Liver (tissue), 9 donors: ENCODE data around the gene CD46. TPM values are rescaled to one million over a fixed set of nuclear protein-coding genes. Genes with fewer than 3 reads are reported as not detected.
"Not testable (repeated sequence)": the region's sequence is repeated elsewhere in the genome, so short reads cannot be mapped to it uniquely, and the experiment has no call there.

Experiments
- DNase-seq: peaks from one replicate; pipeline ENCODE4 v3.0.0-alpha.2; 2017; ENCODE audit warnings: low spot score
- H3K27ac ChIP-seq, 2 donors: one replicate each; pipeline ENCODE4 v1.7.0; 2013; ENCODE audit warnings: inconsistent platforms in 2 of 2, low read length in 2 of 2, control low read depth in 1 of 2, low read depth in 1 of 2, mild to moderate bottlenecking in 1 of 2
- H3K27me3 ChIP-seq, 4 donors: one replicate each; pipeline versions ENCODE4 v1.6.1 to v1.7.0; 2013; ENCODE audit warnings: low read length in 3 of 4, inconsistent platforms in 1 of 4, mild to moderate bottlenecking in 1 of 4, moderate library complexity in 1 of 4; ENCODE audit not compliant: control insufficient read depth in 4 of 4, insufficient read depth in 4 of 4
- H3K36me3 ChIP-seq, 4 donors: one replicate each; pipeline versions ENCODE4 v1.6.1 to v1.7.0; 2013; ENCODE audit warnings: low read length in 3 of 4, mild to moderate bottlenecking in 3 of 4, low read depth in 1 of 4, moderate library complexity in 1 of 4; ENCODE audit not compliant: control insufficient read depth in 4 of 4, insufficient read depth in 3 of 4
- H3K4me1 ChIP-seq, 4 donors: one replicate each; pipeline versions ENCODE4 v1.6.1 to v1.7.0; 2013; ENCODE audit warnings: low read length in 3 of 4, mild to moderate bottlenecking in 3 of 4, moderate library complexity in 1 of 4; ENCODE audit not compliant: control insufficient read depth in 4 of 4, insufficient read depth in 4 of 4
- H3K4me3 ChIP-seq, 3 donors: one replicate each; pipeline versions ENCODE4 v1.6.1 to v1.7.0; 2013; ENCODE audit warnings: low read length in 3 of 3, control low read depth in 1 of 3, low read depth in 1 of 3, mild to moderate bottlenecking in 1 of 3
- H3K9ac ChIP-seq, 2 donors: one replicate each; pipeline ENCODE4 v1.7.0; 2013; ENCODE audit warnings: low read length in 2 of 2, mild to moderate bottlenecking in 2 of 2, moderate library complexity in 2 of 2, control low read depth in 1 of 2, low read depth in 1 of 2
- H3K9me3 ChIP-seq, 4 donors: one replicate each; pipeline versions ENCODE4 v1.6.1 to v1.7.0; 2013; ENCODE audit warnings: low read length in 3 of 4; ENCODE audit not compliant: control insufficient read depth in 4 of 4
- ATF3 ChIP-seq: IDR thresholded peaks from 2 replicates; pipeline ENCODE4 v1.6.1; 2016; ENCODE audit warnings: antibody characterized with exemption
- FOXA2 ChIP-seq: IDR thresholded peaks from 2 replicates; pipeline ENCODE4 v1.6.1; 2016; ENCODE audit warnings: antibody characterized with exemption
- RXRA ChIP-seq, 2 donors: IDR thresholded peaks; 2 replicates each; pipeline ENCODE4 v1.6.1; 2017 to 2018; ENCODE audit warnings: antibody characterized with exemption in 2 of 2, mild to moderate bottlenecking in 1 of 2
- SP1 ChIP-seq: IDR thresholded peaks from 2 replicates; pipeline ENCODE4 v1.6.1; 2018; ENCODE audit warnings: antibody characterized with exemption, mild to moderate bottlenecking
- TAF1 ChIP-seq: conservative IDR thresholded peaks from 2 replicates; pipeline ENCODE4 v1.6.1; 2016; ENCODE audit warnings: antibody characterized with exemption, mild to moderate bottlenecking
- WGBS: extraction: QIAGEN DNeasy Blood & Tissue Kit; methylation state at CpG from one replicate; pipeline ENCODE4 v1.1.7; 2013; 5-methylcytosine and 5-hydroxymethylcytosine counted together
- polyA plus RNA-seq, 2 donors: library from polyadenylated mRNA; stranded (reverse) in 1 of 2; unstranded in 1 of 2; fragments of 200-250 nt in 1 of 2; fragments of >200 nt in 1 of 2; fragmentation: Nextera tagmentation in 1 of 2; extraction: Ambion mirVana in 1 of 2; gene quantifications; one replicate each; pipeline versions ENCODE4 v1.2.1 to v1.2.3, GENCODE V29; 2013 to 2015
- total RNA-seq, 2 donors: library from RNA; depleted of rRNA; stranded (reverse); fragments of >200 nt; gene quantifications; one replicate each; pipeline ENCODE4 v1.2.3, GENCODE V29; 2014
- donor health status: healthy.
- donor health status: healthy.
- donor health status: healthy.
- donor health status: healthy.
- donor health status: healthy.

The CD46 gene
- total and polyA plus RNA-seq, 4 donors: 71.3 to 177 (median 121) TPM

- WGBS: 92% methylated on average over 1 of the region's 1 CpG
- no peak overlapping the region for H3K4me3 ChIP-seq
- peaks cover 7 to 44% (median 34%) of the 10 kb centered on the region in 4 donors for H3K36me3 ChIP-seq
- DNase-seq: no peak
- no peaks in the 10 kb centered on the region for H3K4me1 ChIP-seq
- no peaks in the 10 kb centered on the region for H3K9me3 ChIP-seq
- H3K9ac ChIP-seq: no peak overlapping the region
- TF ChIP-seq FOXA2 (no peak), ATF3 (no peak), RXRA (IDR thresholded peaks at IDR 0.05) (no peak), SP1 (no peak), TAF1 (no peak)
- no peaks in the 10 kb centered on the region for H3K27me3 ChIP-seq
- no peak overlapping the region for H3K27ac ChIP-seq
Measured at GRCh38 chr1:207766569-207766968, 14.7 kb downstream of the CD46 start.

GRCh38 chr1:207770514-207770913, 18.7 kb downstream of the CD46 start:
- not testable (repeated sequence) for H3K4me3 ChIP-seq, H3K27ac ChIP-seq, H3K27me3 ChIP-seq, H3K4me1 ChIP-seq, H3K9me3 ChIP-seq, DNase-seq, H3K9ac ChIP-seq
- H3K36me3 ChIP-seq: peaks cover under 1 to 19% (median 9%) of the 10 kb centered on the region in 4 donors
- 94% methylated on average over 3 of the region's 4 CpGs for WGBS

- peaks cover 4 to 18% (median 15%) of the 10 kb centered on the region in 4 donors for H3K36me3 ChIP-seq
- H3K27me3 ChIP-seq, H3K9me3 ChIP-seq, H3K4me1 ChIP-seq, H3K4me3 ChIP-seq, DNase-seq, H3K27ac ChIP-seq, H3K9ac ChIP-seq: not testable (repeated sequence)
- WGBS: 84% methylated on average over 9 of the region's 9 CpGs
Measured at GRCh38 chr1:207776045-207776444, 24.2 kb downstream of the CD46 start.

- peaks cover 4 to 18% (median 15%) of the 10 kb centered on the region in 4 donors for H3K36me3 ChIP-seq
- not testable (repeated sequence) for H3K9me3 ChIP-seq, DNase-seq, H3K4me3 ChIP-seq, H3K27me3 ChIP-seq, H3K4me1 ChIP-seq, H3K9ac ChIP-seq, H3K27ac ChIP-seq
- 97% methylated on average over 7 of the region's 7 CpGs for WGBS
Measured at GRCh38 chr1:207777412-207777811, 25.6 kb downstream of the CD46 start.

GRCh38 chr1:207779008-207779407, 27.2 kb downstream of the CD46 start:
- no peak for DNase-seq
- TF ChIP-seq SP1 (no peak), RXRA (IDR thresholded peaks at IDR 0.05) (no peak)
- Histone ChIP-seq H3K9me3 (no peaks in the 10 kb centered on the region), H3K4me3 (no peak overlapping the region), H3K27me3 (no peaks in the 10 kb centered on the region), H3K36me3 (peaks cover 4 to 27% (median 17%) of the 10 kb centered on the region in 4 donors), H3K27ac (no peak overlapping the region), H3K4me1 (no peaks in the 10 kb centered on the region), H3K9ac (no peak overlapping the region)
